H1 (cell line): ENCODE data around the gene RDH11. TPM values are rescaled to one million over a fixed set of nuclear protein-coding genes. Genes with fewer than 3 reads are reported as not detected.

ENCODE experiments used
- CHD1 ChIP-seq: IDR thresholded peaks from 2 replicates; pipeline ENCODE4 v1.6.1; 2012; ENCODE audit warnings: low read depth, low read length, improper control_type of control experiment
- EGR1 ChIP-seq: IDR thresholded peaks from 2 replicates; pipeline ENCODE4 v1.6.1; 2011; ENCODE audit warnings: low read depth, low read length, borderline replicate concordance
- GABPA ChIP-seq: IDR thresholded peaks from 2 replicates; pipeline ENCODE4 v1.6.1; 2011; ENCODE audit warnings: mild to moderate bottlenecking, low read length, moderate library complexity, borderline replicate concordance; ENCODE audit not compliant: insufficient read depth
- polyA plus RNA-seq, 7 experiments: library from polyadenylated mRNA; depleted of rRNA in 3 of 7; stranded (reverse) in 5 of 7; unstranded in 2 of 7; fragments of >200 nt in 5 of 7; fragments of 200-250 nt in 2 of 7; gene quantifications; 1 replicate in 5 of 7; 2 replicates in 1 of 7; 4 replicates in 1 of 7; pipeline versions ENCODE4 v1.2.1 to v1.2.3, GENCODE V29; 2011 to 2013; ENCODE audit warnings: missing spikeins in 2 of 7, mixed read lengths in 2 of 7
- total RNA-seq: library from RNA; stranded (reverse); fragmentation: NEBNext Ultra II Directional; extraction: Animal tissue kit (Norgen Biotek cat#: 25700); gene quantifications from 2 replicates; pipeline ENCODE4 v1.2.1, GENCODE V29; 2021
- TF ChIP-seq, protein P1 (sequence below): fragments of 300-600 bp; sonication (generic); IDR thresholded peaks from 2 replicates; pipeline ENCODE4 v1.7.1; 2012; ENCODE audit warnings: low read length, moderate library complexity, mild to moderate bottlenecking, inconsistent platforms; ENCODE audit not compliant: insufficient replicate concordance

RDH11 gene
- total and polyA plus RNA-seq, 2 of the 8 experiments (the other 6 are each of a cell fraction or from before 2014, with no cell fraction given), result 104 to 117 TPM

DNA sequence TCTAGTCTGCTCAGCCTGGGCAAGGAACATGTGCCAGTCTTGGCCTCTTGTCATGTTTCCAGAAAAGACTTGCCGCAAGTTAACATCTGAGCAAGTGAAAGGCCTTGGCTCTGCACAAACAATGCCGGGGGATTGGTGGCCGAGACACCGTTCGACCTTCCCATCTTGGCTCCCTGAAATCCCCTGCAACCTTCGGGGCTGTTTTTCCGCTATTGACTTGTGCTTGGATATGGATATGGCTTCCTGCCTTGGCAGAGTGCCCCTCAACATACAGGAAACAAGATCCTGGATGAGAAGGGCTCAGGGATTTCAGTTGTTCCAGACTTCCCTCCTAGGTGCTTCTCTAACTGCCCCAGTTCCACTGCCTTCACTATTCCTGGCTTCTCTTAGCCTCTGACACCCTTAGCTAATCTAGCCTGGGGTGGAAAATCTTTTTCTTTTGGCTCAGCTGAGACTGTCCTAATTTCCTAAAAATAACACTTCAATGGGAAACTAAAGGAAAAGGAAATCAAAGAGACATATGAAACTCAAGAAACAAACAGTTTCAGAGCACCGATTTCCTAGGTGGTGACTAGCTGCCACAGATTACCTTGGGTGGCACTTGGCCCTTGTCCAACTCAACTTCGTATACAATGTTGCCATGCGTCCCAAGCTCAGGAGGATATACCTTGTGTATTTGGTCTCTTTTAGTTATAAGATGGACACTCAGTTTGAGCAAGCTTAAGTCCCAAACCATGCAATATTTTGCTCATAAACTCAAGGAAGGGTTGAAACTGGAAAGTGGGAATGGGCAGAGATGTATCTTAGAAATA, 40.0 kb upstream of the RDH11 start (continued):
- TF ChIP-seq, protein P1, sequence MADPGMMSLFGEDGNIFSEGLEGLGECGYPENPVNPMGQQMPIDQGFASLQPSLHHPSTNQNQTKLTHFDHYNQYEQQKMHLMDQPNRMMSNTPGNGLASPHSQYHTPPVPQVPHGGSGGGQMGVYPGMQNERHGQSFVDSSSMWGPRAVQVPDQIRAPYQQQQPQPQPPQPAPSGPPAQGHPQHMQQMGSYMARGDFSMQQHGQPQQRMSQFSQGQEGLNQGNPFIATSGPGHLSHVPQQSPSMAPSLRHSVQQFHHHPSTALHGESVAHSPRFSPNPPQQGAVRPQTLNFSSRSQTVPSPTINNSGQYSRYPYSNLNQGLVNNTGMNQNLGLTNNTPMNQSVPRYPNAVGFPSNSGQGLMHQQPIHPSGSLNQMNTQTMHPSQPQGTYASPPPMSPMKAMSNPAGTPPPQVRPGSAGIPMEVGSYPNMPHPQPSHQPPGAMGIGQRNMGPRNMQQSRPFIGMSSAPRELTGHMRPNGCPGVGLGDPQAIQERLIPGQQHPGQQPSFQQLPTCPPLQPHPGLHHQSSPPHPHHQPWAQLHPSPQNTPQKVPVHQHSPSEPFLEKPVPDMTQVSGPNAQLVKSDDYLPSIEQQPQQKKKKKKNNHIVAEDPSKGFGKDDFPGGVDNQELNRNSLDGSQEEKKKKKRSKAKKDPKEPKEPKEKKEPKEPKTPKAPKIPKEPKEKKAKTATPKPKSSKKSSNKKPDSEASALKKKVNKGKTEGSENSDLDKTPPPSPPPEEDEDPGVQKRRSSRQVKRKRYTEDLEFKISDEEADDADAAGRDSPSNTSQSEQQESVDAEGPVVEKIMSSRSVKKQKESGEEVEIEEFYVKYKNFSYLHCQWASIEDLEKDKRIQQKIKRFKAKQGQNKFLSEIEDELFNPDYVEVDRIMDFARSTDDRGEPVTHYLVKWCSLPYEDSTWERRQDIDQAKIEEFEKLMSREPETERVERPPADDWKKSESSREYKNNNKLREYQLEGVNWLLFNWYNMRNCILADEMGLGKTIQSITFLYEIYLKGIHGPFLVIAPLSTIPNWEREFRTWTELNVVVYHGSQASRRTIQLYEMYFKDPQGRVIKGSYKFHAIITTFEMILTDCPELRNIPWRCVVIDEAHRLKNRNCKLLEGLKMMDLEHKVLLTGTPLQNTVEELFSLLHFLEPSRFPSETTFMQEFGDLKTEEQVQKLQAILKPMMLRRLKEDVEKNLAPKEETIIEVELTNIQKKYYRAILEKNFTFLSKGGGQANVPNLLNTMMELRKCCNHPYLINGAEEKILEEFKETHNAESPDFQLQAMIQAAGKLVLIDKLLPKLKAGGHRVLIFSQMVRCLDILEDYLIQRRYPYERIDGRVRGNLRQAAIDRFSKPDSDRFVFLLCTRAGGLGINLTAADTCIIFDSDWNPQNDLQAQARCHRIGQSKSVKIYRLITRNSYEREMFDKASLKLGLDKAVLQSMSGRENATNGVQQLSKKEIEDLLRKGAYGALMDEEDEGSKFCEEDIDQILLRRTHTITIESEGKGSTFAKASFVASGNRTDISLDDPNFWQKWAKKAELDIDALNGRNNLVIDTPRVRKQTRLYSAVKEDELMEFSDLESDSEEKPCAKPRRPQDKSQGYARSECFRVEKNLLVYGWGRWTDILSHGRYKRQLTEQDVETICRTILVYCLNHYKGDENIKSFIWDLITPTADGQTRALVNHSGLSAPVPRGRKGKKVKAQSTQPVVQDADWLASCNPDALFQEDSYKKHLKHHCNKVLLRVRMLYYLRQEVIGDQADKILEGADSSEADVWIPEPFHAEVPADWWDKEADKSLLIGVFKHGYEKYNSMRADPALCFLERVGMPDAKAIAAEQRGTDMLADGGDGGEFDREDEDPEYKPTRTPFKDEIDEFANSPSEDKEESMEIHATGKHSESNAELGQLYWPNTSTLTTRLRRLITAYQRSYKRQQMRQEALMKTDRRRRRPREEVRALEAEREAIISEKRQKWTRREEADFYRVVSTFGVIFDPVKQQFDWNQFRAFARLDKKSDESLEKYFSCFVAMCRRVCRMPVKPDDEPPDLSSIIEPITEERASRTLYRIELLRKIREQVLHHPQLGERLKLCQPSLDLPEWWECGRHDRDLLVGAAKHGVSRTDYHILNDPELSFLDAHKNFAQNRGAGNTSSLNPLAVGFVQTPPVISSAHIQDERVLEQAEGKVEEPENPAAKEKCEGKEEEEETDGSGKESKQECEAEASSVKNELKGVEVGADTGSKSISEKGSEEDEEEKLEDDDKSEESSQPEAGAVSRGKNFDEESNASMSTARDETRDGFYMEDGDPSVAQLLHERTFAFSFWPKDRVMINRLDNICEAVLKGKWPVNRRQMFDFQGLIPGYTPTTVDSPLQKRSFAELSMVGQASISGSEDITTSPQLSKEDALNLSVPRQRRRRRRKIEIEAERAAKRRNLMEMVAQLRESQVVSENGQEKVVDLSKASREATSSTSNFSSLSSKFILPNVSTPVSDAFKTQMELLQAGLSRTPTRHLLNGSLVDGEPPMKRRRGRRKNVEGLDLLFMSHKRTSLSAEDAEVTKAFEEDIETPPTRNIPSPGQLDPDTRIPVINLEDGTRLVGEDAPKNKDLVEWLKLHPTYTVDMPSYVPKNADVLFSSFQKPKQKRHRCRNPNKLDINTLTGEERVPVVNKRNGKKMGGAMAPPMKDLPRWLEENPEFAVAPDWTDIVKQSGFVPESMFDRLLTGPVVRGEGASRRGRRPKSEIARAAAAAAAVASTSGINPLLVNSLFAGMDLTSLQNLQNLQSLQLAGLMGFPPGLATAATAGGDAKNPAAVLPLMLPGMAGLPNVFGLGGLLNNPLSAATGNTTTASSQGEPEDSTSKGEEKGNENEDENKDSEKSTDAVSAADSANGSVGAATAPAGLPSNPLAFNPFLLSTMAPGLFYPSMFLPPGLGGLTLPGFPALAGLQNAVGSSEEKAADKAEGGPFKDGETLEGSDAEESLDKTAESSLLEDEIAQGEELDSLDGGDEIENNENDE, result no peak
- TF ChIP-seq GABPA (no peak), EGR1 (no peak), CHD1 (no peak)
- TF ChIP-seq, all 59 proteins: peak for 0
